Coronary artery (tissue), 2 donors: Measurements from ENCODE around the gene TUBA3C.
"Not testable (repeated sequence)": the region's sequence is repeated elsewhere in the genome, so short reads cannot be mapped to it uniquely, and the experiment has no call there.

Experiments used
- DNase-seq: peaks from one replicate; pipeline ENCODE4 v3.0.0-alpha.2; 2017; ENCODE audit warnings: low spot score
- H3K27ac ChIP-seq, 2 donors: fragments of 200-600 bp; sonication (generic); one replicate each; pipeline ENCODE4 v1.5.1; 2016 to 2019
- H3K4me3 ChIP-seq: fragments of 200-600 bp; sonication (generic); 2 replicates; pipeline ENCODE4 v1.5.1; 2016; ENCODE audit warnings: mild to moderate bottlenecking, moderate library complexity
- TF ChIP-seq, protein P1 (sequence below): fragments of 200-600 bp; sonication (generic); IDR thresholded peaks from one replicate; pipeline ENCODE4 v1.5.1; 2019; ENCODE audit warnings: antibody characterized with exemption

TUBA3C gene

GRCh38 chr13:19183676-19184075 lies 2.1 kb upstream of the TUBA3C start:
- no peak overlapping the region for H3K4me3 ChIP-seq
- TF ChIP-seq, protein P1, sequence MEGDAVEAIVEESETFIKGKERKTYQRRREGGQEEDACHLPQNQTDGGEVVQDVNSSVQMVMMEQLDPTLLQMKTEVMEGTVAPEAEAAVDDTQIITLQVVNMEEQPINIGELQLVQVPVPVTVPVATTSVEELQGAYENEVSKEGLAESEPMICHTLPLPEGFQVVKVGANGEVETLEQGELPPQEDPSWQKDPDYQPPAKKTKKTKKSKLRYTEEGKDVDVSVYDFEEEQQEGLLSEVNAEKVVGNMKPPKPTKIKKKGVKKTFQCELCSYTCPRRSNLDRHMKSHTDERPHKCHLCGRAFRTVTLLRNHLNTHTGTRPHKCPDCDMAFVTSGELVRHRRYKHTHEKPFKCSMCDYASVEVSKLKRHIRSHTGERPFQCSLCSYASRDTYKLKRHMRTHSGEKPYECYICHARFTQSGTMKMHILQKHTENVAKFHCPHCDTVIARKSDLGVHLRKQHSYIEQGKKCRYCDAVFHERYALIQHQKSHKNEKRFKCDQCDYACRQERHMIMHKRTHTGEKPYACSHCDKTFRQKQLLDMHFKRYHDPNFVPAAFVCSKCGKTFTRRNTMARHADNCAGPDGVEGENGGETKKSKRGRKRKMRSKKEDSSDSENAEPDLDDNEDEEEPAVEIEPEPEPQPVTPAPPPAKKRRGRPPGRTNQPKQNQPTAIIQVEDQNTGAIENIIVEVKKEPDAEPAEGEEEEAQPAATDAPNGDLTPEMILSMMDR = no peak
- DNase-seq = peak; percentile 21
- H3K27ac ChIP-seq = no peak overlapping the region

- Histone ChIP-seq H3K27ac (no peak overlapping the region), H3K4me3 (no peak overlapping the region)
- TF ChIP-seq, protein P1 = no peak
- DNase-seq = peak; percentile 12
These were observed 912 bp upstream of the TUBA3C start for GRCh38 chr13:19182536-19182935.

GRCh38 chr13:19181021-19181620 lies 503 bp downstream of the TUBA3C start:
- peak; percentile 3 for DNase-seq
- TF ChIP-seq, protein P1 = no peak

GRCh38 chr13:19179916-19180315 lies 1.7 kb downstream of the TUBA3C start:
- no peak overlapping the region for H3K4me3 ChIP-seq
- DNase-seq = peak; percentile 11
- TF ChIP-seq, protein P1 = no peak
- H3K27ac ChIP-seq = no peak overlapping the region

More at GRCh38 chr13:19181021-19181620, 503 bp downstream of the TUBA3C start:
- H3K27ac ChIP-seq = no peak overlapping the region
- no peak overlapping the region for H3K4me3 ChIP-seq

DNA sequence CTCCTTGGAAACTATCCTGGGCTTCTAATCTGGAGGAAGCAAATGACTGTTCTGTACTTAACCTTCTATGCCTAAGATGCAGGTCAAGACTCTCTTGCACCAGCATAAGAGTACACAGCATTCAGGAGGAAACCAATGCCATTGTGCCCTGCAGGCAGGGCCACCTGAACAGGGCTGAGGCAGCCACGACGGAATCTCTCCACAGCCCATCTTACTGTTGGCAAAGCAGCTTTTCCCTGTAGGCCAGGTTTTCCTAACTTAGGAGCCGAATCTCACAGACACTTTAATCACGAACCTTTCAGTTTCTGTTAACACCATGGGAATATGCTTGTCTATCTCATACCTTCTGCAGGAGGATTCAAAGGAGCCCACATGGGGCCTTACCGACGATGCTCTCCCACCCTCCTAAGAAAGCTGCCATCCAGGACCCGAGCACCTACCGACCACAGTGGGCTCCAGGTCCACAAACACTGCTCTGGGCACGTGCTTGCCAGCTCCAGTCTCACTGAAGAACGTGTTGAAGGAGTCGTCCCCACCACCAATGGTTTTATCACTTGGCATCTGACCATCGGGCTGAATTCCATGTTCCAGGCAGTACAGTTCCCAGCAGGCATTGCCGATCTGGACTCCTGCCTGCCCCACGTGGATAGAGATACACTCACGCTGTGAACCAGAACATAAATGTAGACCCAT lies 2.6 kb downstream of the TUBA3C start:
- Histone ChIP-seq H3K27ac (no peak overlapping the region), H3K4me3 (no peak overlapping the region)
- TF ChIP-seq, protein P1 = no peak
- DNase-seq = peak; percentile 40

GRCh38 chr13:19176981-19177776 lies 4.4 kb downstream of the TUBA3C start:
- H3K27ac ChIP-seq, H3K4me3 ChIP-seq: not testable (repeated sequence)
- DNase-seq = peak; percentile 56

DNA sequence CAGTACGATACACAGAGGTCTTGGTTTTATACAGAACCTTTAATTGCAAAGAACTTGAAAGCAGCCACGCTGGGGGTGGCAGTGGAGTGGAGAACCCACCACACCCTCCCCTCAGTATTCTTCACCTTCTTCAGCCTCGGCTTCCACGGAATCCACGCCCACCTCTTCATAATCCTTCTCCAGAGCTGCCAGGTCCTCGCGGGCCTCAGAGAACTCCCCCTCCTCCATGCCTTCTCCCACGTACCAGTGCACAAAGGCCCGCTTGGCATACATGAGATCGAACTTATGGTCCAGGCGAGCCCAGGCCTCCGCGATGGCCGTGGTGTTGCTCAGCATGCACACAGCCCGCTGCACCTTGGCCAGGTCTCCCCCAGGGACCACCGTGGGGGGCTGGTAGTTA lies 7.9 kb downstream of the TUBA3C start:
- TF ChIP-seq, protein P1 = no peak
- DNase-seq = no peak
- Histone ChIP-seq H3K27ac (no peak overlapping the region), H3K4me3 (no peak overlapping the region)
